ENCODE data around the gene SEPTIN12. TPM values are rescaled to one million over a fixed set of nuclear protein-coding genes. Genes with fewer than 3 reads are reported as not detected.
A peak's percentile ranks its signal among the peaks of the same experiment; 100 is the strongest.

Gene SEPTIN12
- polyA plus RNA-seq, 1 experiment, result not detected

DNA sequence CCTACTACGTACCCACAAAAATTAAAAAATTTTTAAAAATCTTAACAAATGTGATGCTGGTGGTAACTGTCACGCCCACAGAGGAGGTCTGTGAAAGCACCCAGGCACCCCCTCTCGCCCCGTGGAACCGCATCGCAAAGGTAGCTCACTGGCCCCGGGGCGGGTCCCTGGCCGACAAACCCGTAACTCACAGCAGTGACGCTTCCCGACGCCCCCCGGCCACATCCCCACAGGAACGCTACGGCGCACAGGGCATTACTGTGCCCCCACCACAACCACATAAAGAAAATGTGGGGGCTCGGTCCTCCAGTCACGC lies 54.4 kb downstream of the SEPTIN12 start:
- H3K27me3 ChIP-seq (ENCODE audit: control insufficient read depth, insufficient read depth, low read length), result no peaks in the 10 kb centered on the region
- TF ChIP-seq, protein P1, sequence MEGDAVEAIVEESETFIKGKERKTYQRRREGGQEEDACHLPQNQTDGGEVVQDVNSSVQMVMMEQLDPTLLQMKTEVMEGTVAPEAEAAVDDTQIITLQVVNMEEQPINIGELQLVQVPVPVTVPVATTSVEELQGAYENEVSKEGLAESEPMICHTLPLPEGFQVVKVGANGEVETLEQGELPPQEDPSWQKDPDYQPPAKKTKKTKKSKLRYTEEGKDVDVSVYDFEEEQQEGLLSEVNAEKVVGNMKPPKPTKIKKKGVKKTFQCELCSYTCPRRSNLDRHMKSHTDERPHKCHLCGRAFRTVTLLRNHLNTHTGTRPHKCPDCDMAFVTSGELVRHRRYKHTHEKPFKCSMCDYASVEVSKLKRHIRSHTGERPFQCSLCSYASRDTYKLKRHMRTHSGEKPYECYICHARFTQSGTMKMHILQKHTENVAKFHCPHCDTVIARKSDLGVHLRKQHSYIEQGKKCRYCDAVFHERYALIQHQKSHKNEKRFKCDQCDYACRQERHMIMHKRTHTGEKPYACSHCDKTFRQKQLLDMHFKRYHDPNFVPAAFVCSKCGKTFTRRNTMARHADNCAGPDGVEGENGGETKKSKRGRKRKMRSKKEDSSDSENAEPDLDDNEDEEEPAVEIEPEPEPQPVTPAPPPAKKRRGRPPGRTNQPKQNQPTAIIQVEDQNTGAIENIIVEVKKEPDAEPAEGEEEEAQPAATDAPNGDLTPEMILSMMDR (IDR thresholded peaks at IDR 0.05; ENCODE audit: insufficient read depth, low read depth, low read length), result no peak
- H3K4me3 ChIP-seq (ENCODE audit: low read depth, low read length), result peak overlapping the region; percentile 86
- ChIA-PET POLR2A (interaction anchor here (0.7 kb wide), 1 partner anchor 69 kb away, joined by 5 read pairs; the partner anchor contains the start of gene ROGDI), CTCF (interaction anchor here (0.6 kb wide), 1 partner anchor 75 kb away, joined by 3 read pairs; no protein-coding TSS in a partner anchor)
- DNase-seq (ENCODE audit: low read depth), result no peak
- peaks cover 2% of the 10 kb centered on the region for H3K36me3 ChIP-seq (ENCODE audit: control insufficient read depth, insufficient read depth, low read length)

- no peak for DNase-seq (ENCODE audit: low read depth)
- peaks cover 4% of the 10 kb centered on the region for H3K36me3 ChIP-seq (ENCODE audit: control insufficient read depth, insufficient read depth, low read length)
- POLR2A ChIA-PET, result no interaction called here
These were observed 54.9 kb downstream of the SEPTIN12 start for GRCh38 chr16:4733211-4733742.

GRCh38 chr16:4729876-4730275 lies 58.3 kb downstream of the SEPTIN12 start:
- POLR2A ChIA-PET, result no interaction called here
- Histone ChIP-seq H3K4me3 (ENCODE audit: low read depth, low read length) (no peak overlapping the region), H3K27me3 (ENCODE audit: control insufficient read depth, insufficient read depth, low read length) (no peaks in the 10 kb centered on the region), H3K36me3 (ENCODE audit: control insufficient read depth, insufficient read depth, low read length) (peaks cover 16% of the 10 kb centered on the region)
- TF ChIP-seq, protein P1 (IDR thresholded peaks at IDR 0.05; ENCODE audit: insufficient read depth, low read depth, low read length), result no peak
- no peak for DNase-seq (ENCODE audit: low read depth)
- CTCF ChIA-PET, result no interaction called here

More at GRCh38 chr16:4733211-4733742, 54.9 kb downstream of the SEPTIN12 start:
- CTCF ChIA-PET, result no interaction called here
- TF ChIP-seq, protein P1 (IDR thresholded peaks at IDR 0.05; ENCODE audit: insufficient read depth, low read depth, low read length), result no peak
- Histone ChIP-seq H3K4me3 (ENCODE audit: low read depth, low read length) (peak overlapping the region; percentile 86), H3K27me3 (ENCODE audit: control insufficient read depth, insufficient read depth, low read length) (no peaks in the 10 kb centered on the region)

DNA sequence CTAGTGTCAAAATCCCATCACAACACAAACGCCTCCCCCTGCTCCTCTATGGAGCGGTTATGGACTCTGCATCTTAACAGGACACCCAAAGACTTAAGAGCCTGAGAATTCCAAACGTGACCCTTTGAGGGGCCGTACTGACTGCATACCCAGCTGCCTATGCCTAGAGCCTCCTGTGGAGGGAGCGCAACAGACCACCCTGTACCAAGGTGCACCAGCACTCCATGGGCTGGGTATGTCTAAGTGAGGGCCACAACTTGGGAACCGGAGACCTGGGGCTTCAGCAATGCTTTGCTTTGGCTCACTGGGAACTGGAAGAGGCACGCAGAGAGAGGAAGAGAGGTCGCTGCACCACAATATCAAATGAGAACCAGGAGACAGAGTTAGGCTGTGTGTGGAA lies 59.5 kb downstream of the SEPTIN12 start:
- Histone ChIP-seq H3K27me3 (ENCODE audit: control insufficient read depth, insufficient read depth, low read length) (no peaks in the 10 kb centered on the region), H3K36me3 (ENCODE audit: control insufficient read depth, insufficient read depth, low read length) (peaks cover 20% of the 10 kb centered on the region), H3K4me3 (ENCODE audit: low read depth, low read length) (no peak overlapping the region)
- POLR2A ChIA-PET, result no interaction called here
- TF ChIP-seq, protein P1 (IDR thresholded peaks at IDR 0.05; ENCODE audit: insufficient read depth, low read depth, low read length), result no peak
- CTCF ChIA-PET, result no interaction called here
- no peak for DNase-seq (ENCODE audit: low read depth)

Small RNA genes within 50 kb of the gene (small RNA-seq; reads per million reads assigned to genes)
- not detected for gene RF00017 (ENCODE audit: insufficient read length, low read depth, low replicate concordance)

Other genes starting within 250 kb of the SEPTIN12 start
- 8.4 and 15.2 TPM in 2 replicates for gene CDIP1, start 249.6 kb downstream of the SEPTIN12 start, polyA plus RNA-seq (2011; rRNA removed)
- not detected in 2 replicates for gene C16orf96, start 232.0 kb downstream of the SEPTIN12 start, polyA plus RNA-seq (2011; rRNA removed)
- 7.7 and 11.6 TPM in 2 replicates for gene UBALD1, start 173.5 kb downstream of the SEPTIN12 start, polyA plus RNA-seq (2011; rRNA removed)
- 2.9 and 4.5 TPM in 2 replicates for gene MGRN1, start 163.5 kb downstream of the SEPTIN12 start, polyA plus RNA-seq (2011; rRNA removed)
- 17.4 and 33.3 TPM in 2 replicates for gene NUDT16L1, start 94.8 kb downstream of the SEPTIN12 start, polyA plus RNA-seq (2011; rRNA removed)
- 14.6 and 23.7 TPM in 2 replicates for gene ANKS3, start 54.1 kb downstream of the SEPTIN12 start, polyA plus RNA-seq (2011; rRNA removed)
- 1.9 and 2.2 TPM in 2 replicates for gene DNAAF8, start 53.8 kb downstream of the SEPTIN12 start, polyA plus RNA-seq (2011; rRNA removed)
- gene ZNF500, start 21.2 kb downstream of the SEPTIN12 start, polyA plus RNA-seq (2011; rRNA removed), result 4.9 and 6.5 TPM in 2 replicates
- not detected in 2 replicates for gene SMIM22, start 7.0 kb upstream of the SEPTIN12 start, polyA plus RNA-seq (2011; rRNA removed)
- 15.8 and 31.9 TPM in 2 replicates for gene ROGDI, start 14.3 kb upstream of the SEPTIN12 start, polyA plus RNA-seq (2011; rRNA removed)
- gene GLYR1, start 58.9 kb upstream of the SEPTIN12 start, polyA plus RNA-seq (2011; rRNA removed), result 34.0 and 41.6 TPM in 2 replicates
- gene UBN1, start 59.1 kb upstream of the SEPTIN12 start, polyA plus RNA-seq (2011; rRNA removed), result 8.8 and 11.2 TPM in 2 replicates
- 0.54 and 0.56 TPM in 2 replicates for gene PPL, start 148.8 kb upstream of the SEPTIN12 start, polyA plus RNA-seq (2011; rRNA removed)
- gene SEC14L5, start 170.0 kb upstream of the SEPTIN12 start, polyA plus RNA-seq (2011; rRNA removed), result not detected in 2 replicates
- gene NAGPA, start 245.6 kb upstream of the SEPTIN12 start, polyA plus RNA-seq (2011; rRNA removed), result 10.8 and 17.3 TPM in 2 replicates

Measured in BJ (cell line).